ENCODE data around the gene MAB21L3. TPM values are rescaled to one million over a fixed set of nuclear protein-coding genes. Genes with fewer than 3 reads are reported as not detected.

The MAB21L3 gene
- total RNA-seq, 5 donors from 2014 or later (not counting 1 experiment from before 2014, with no cell fraction given): not detected

DNA sequence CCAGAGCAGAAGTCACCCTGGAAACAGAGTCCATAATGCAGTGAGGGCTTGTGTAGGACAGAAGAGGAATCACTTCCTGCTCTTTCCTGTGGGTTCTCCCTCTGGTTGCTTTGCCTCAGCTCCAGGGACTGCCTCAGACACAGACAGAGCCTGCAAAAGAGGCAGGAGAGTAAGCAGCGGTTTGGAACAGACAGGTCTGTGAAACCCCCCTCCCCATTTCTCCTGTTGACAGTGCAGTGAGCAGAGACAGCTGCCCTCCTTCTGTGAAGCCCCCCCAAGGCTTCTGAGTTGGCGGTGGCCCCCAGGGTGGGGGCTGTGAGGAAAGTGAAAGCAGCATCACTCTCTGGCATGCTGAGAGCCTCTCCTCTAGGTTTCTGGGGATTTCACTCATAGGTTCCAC, 53.0 kb downstream of the MAB21L3 start:
- no peak overlapping the region for H3K4me3 Mint-ChIP-seq
- peaks cover 0 to 2% (median 0%) of the 10 kb centered on the region in 3 donors for H3K9me3 Mint-ChIP-seq
- Histone ChIP-seq H3K4me1 (ENCODE audit: control insufficient read depth in 1 of 2, extremely low read depth in 1 of 2, insufficient read depth in 2 of 2, low read length in 2 of 2) (peaks cover 2 to 17% of the 10 kb centered on the region in 2 experiments), H3K27me3 (replicated peaks in 1 of 2; ENCODE audit: control insufficient read depth in 2 of 2, extremely low read depth in 1 of 2, insufficient read depth in 2 of 2, low read length in 1 of 2) (peaks cover 0 to 1% of the 10 kb centered on the region in 2 experiments), H3K4me3 (ENCODE audit: control insufficient read depth in 1 of 2, extremely low read depth in 1 of 2, low read length in 1 of 2) (no peak overlapping the region), H3K27ac (ENCODE audit: low read length) (no peak overlapping the region), H3K36me3 (ENCODE audit: control insufficient read depth in 2 of 2, extremely low read depth in 1 of 2, insufficient read depth in 1 of 2, low read length in 1 of 2) (no peaks in the 10 kb centered on the region), H3K9me3 (no peaks in the 10 kb centered on the region)
- WGBS (ENCODE audit: insufficient coverage): 80% methylated on average over 1 of the region's 2 CpGs
- ChIA-PET POLR2A (interaction anchor here in 1 of 2 donors (0.8 kb wide), 1 partner anchor 17 kb away, joined by 3 read pairs; no protein-coding TSS in a partner anchor), CTCF (interaction anchor here in 1 of 2 donors (1.6 kb wide), 1 partner anchor 12 kb away, joined by 5 read pairs; no protein-coding TSS in a partner anchor)
- no peaks in the 10 kb centered on the region for H3K36me3 Mint-ChIP-seq
- no peak overlapping the region for H3K27ac Mint-ChIP-seq
- H3K27me3 Mint-ChIP-seq: no peaks in the 10 kb centered on the region
- ATAC-seq (replicated peaks in 1 of 4) (no peak), DNase-seq (no peak)
- peaks cover 12 to 19% (median 17%) of the 10 kb centered on the region in 3 donors for H3K4me1 Mint-ChIP-seq

DNA sequence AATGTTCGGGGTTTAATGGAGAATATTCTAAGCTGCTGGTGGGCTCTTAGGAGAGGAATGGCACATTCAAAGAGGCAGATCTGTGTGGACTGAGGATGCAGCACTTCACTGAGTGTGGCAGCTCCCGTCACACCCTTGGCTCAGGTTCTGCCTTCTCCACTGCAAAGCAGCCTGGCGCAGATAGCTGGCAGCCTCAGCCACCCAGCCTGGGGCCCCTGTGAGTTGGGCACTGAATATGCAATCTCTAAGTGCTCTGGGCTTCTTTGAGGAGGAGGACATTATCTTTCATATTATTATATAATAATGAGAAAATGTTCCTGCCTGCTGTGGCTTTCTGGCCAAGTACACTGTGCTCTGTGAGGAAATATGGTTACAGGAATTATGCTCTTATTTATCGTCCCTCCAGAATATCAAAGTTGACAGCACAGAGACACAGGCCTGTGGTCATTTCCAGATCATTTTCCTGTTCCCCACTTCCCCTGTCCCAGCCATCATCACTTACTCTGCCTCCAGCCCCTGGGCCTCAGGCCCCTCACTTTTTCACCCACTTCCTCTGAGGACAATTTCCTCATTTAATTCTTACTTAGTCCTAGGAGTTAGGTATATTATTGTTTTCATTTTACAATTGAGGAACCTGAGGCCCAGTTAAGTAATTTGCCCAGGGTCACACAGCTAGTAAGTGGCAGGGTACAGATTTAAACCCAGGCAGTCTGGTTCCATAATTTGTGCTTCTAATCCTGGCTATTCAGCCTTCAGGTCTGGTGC, 53.6 kb downstream of the MAB21L3 start:
- no peaks in the 10 kb centered on the region for H3K27me3 Mint-ChIP-seq
- Histone ChIP-seq H3K36me3 (ENCODE audit: control insufficient read depth in 2 of 2, extremely low read depth in 1 of 2, insufficient read depth in 1 of 2, low read length in 1 of 2) (no peaks in the 10 kb centered on the region), H3K27me3 (replicated peaks in 1 of 2; ENCODE audit: control insufficient read depth in 2 of 2, extremely low read depth in 1 of 2, insufficient read depth in 2 of 2, low read length in 1 of 2) (no peaks in the 10 kb centered on the region), H3K4me3 (ENCODE audit: control insufficient read depth in 1 of 2, extremely low read depth in 1 of 2, low read length in 1 of 2) (no peak overlapping the region), H3K27ac (ENCODE audit: low read length) (no peak overlapping the region), H3K4me1 (ENCODE audit: control insufficient read depth in 1 of 2, extremely low read depth in 1 of 2, insufficient read depth in 2 of 2, low read length in 2 of 2) (peaks cover 2 to 17% of the 10 kb centered on the region in 2 experiments), H3K9me3 (no peaks in the 10 kb centered on the region)
- CTCF ChIA-PET: interaction anchor here in 1 of 2 donors (1.5 to 1.6 kb wide), 2 partner anchors 12 to 26 kb away, joined by 5 read pairs; no protein-coding TSS in a partner anchor
- POLR2A ChIA-PET: no interaction called here
- H3K27ac Mint-ChIP-seq: no peak overlapping the region
- no peak for ATAC-seq (replicated peaks in 1 of 4)
- WGBS (ENCODE audit: insufficient coverage): 100% methylated on average over 1 of the region's 4 CpGs
- H3K9me3 Mint-ChIP-seq: no peaks in the 10 kb centered on the region
- H3K36me3 Mint-ChIP-seq: no peaks in the 10 kb centered on the region
- peaks cover 14 to 21% (median 18%) of the 10 kb centered on the region in 3 donors for H3K4me1 Mint-ChIP-seq
- no peak overlapping the region for H3K4me3 Mint-ChIP-seq
- DNase-seq: no peak

DNA sequence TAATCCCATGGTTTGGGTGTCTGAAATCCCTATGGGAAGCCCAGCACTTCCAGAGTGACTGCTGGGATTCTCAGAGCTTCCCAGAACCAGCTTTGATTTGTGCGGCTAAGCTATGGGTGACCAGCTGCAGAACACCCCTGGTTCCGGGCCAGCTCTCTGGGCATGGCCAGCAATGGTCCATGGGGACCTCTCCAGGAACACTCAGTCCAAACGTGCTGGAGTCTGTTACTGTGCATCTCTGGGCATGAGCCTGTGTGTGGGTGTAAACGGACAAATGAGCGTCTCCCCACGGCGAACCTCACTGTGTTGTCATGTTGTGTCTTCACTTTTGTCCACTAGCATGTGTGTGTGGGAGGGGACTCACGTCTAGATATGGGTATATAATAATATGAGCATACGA, 54.4 kb downstream of the MAB21L3 start:
- no peaks in the 10 kb centered on the region for H3K9me3 Mint-ChIP-seq
- H3K4me1 ChIP-seq (ENCODE audit: control insufficient read depth in 1 of 2, extremely low read depth in 1 of 2, insufficient read depth in 2 of 2, low read length in 2 of 2): peaks cover 2 to 17% of the 10 kb centered on the region in 2 experiments
- no peaks in the 10 kb centered on the region for H3K27me3 Mint-ChIP-seq
- H3K27ac ChIP-seq (ENCODE audit: low read length): no peak overlapping the region
- ChIA-PET CTCF (interaction anchor here (1.5 kb wide), 2 partner anchors 26 to 320 kb away, joined by 5 read pairs; no protein-coding TSS in a partner anchor), POLR2A (interaction anchor here in 1 of 2 donors (0.6 kb wide), 1 partner anchor 302 kb away, joined by 3 read pairs; no protein-coding TSS in a partner anchor)
- no peaks in the 10 kb centered on the region for H3K36me3 ChIP-seq (ENCODE audit: control insufficient read depth in 2 of 2, extremely low read depth in 1 of 2, insufficient read depth in 1 of 2, low read length in 1 of 2)
- 91% methylated on average over 6 of the region's 9 CpGs for WGBS (ENCODE audit: insufficient coverage)
- no peak overlapping the region for H3K27ac Mint-ChIP-seq
- ATAC-seq (replicated peaks in 1 of 4): no peak
- no peak for DNase-seq
- peaks cover 14 to 21% (median 18%) of the 10 kb centered on the region in 3 donors for H3K4me1 Mint-ChIP-seq
- no peak overlapping the region for H3K4me3 Mint-ChIP-seq
- no peaks in the 10 kb centered on the region for H3K36me3 Mint-ChIP-seq
- no peak overlapping the region for H3K4me3 ChIP-seq (ENCODE audit: control insufficient read depth in 1 of 2, extremely low read depth in 1 of 2, low read length in 1 of 2)
- no peaks in the 10 kb centered on the region for H3K27me3 ChIP-seq (replicated peaks in 1 of 2; ENCODE audit: control insufficient read depth in 2 of 2, extremely low read depth in 1 of 2, insufficient read depth in 2 of 2, low read length in 1 of 2)
- H3K9me3 ChIP-seq: no peaks in the 10 kb centered on the region

DNA sequence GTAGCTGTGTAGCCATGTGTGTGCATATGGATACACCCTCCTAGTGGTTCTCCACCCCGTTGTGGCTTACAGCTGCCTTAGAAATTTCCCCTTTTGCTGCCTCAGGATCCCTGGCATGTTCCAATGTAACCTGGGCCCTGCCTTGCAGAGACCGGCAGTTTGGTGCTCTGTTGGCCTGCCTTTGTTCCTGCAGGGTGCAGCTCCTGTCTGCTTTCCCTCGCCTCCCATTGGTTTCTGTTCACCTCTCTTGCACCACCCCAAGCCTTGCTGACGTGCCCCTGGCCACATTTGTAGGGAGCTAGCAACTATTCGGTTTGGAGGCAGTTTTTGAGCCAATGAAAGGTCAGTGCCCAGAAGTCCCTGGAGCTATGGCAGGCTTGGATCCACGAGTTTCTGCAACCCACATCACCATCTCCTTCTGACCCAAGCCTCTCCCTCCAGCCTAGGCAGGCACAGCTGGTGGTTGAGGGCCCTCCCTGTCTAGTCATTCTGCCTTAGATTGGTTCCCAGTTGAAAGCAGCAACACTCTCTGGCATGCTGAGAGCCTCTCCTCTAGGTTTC, 54.9 kb downstream of the MAB21L3 start:
- no peaks in the 10 kb centered on the region for H3K9me3 ChIP-seq
- DNase-seq: no peak
- Mint-ChIP-seq H3K9me3 (no peaks in the 10 kb centered on the region), H3K27ac (no peak overlapping the region), H3K4me1 (peaks cover 14 to 21% (median 18%) of the 10 kb centered on the region in 3 donors), H3K27me3 (no peaks in the 10 kb centered on the region), H3K36me3 (no peaks in the 10 kb centered on the region), H3K4me3 (no peak overlapping the region)
- ChIA-PET CTCF (interaction anchor here (1.5 kb wide), 2 partner anchors 27 to 320 kb away, joined by 5 read pairs; no protein-coding TSS in a partner anchor), POLR2A (interaction anchor here in 1 of 2 donors (0.6 kb wide), 1 partner anchor 301 kb away, joined by 3 read pairs; no protein-coding TSS in a partner anchor)
- peaks cover 2 to 17% of the 10 kb centered on the region in 2 experiments for H3K4me1 ChIP-seq (ENCODE audit: control insufficient read depth in 1 of 2, extremely low read depth in 1 of 2, insufficient read depth in 2 of 2, low read length in 2 of 2)
- no peaks in the 10 kb centered on the region for H3K27me3 ChIP-seq (replicated peaks in 1 of 2; ENCODE audit: control insufficient read depth in 2 of 2, extremely low read depth in 1 of 2, insufficient read depth in 2 of 2, low read length in 1 of 2)
- no peaks in the 10 kb centered on the region for H3K36me3 ChIP-seq (ENCODE audit: control insufficient read depth in 2 of 2, extremely low read depth in 1 of 2, insufficient read depth in 1 of 2, low read length in 1 of 2)
- no peak overlapping the region for H3K27ac ChIP-seq (ENCODE audit: low read length)
- 83% methylated on average over 6 of the region's 6 CpGs for WGBS (ENCODE audit: insufficient coverage)
- no peak for ATAC-seq (replicated peaks in 1 of 4)
- H3K4me3 ChIP-seq (ENCODE audit: control insufficient read depth in 1 of 2, extremely low read depth in 1 of 2, low read length in 1 of 2): no peak overlapping the region

DNA sequence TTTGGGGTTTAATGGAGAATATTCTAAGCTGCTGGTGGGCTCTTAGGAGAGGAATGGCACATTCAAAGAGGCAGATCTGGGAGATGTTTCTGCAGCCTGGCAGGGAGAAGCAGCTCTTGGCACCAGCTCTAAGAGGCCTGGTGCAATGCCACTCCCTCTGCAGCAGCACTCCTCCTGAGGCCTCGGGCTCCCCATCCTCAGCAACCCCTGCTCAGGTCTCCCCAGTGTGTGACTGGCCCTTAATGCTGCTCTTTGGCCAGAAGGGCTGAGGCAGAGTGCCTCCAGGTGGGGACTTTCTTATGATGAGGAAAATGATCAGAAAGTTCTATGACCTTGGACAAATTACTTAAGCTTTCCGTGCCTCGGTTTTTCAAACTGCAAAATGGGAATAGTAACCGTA, 55.5 kb downstream of the MAB21L3 start:
- Histone ChIP-seq H3K36me3 (ENCODE audit: control insufficient read depth in 2 of 2, extremely low read depth in 1 of 2, insufficient read depth in 1 of 2, low read length in 1 of 2) (no peaks in the 10 kb centered on the region), H3K4me1 (ENCODE audit: control insufficient read depth in 1 of 2, extremely low read depth in 1 of 2, insufficient read depth in 2 of 2, low read length in 2 of 2) (peaks cover 2 to 17% of the 10 kb centered on the region in 2 experiments), H3K9me3 (no peaks in the 10 kb centered on the region), H3K4me3 (ENCODE audit: control insufficient read depth in 1 of 2, extremely low read depth in 1 of 2, low read length in 1 of 2) (no peak overlapping the region), H3K27me3 (replicated peaks in 1 of 2; ENCODE audit: control insufficient read depth in 2 of 2, extremely low read depth in 1 of 2, insufficient read depth in 2 of 2, low read length in 1 of 2) (no peaks in the 10 kb centered on the region), H3K27ac (ENCODE audit: low read length) (no peak overlapping the region)
- no peaks in the 10 kb centered on the region for H3K9me3 Mint-ChIP-seq
- H3K4me3 Mint-ChIP-seq: peak overlapping the region in 1 of 3 donors; percentile 81
- peaks cover 14 to 21% (median 18%) of the 10 kb centered on the region in 3 donors for H3K4me1 Mint-ChIP-seq
- ATAC-seq (replicated peaks in 1 of 4): no peak
- 100% methylated on average over 1 of the region's 4 CpGs for WGBS (ENCODE audit: insufficient coverage)
- no peaks in the 10 kb centered on the region for H3K27me3 Mint-ChIP-seq
- DNase-seq: no peak
- no peaks in the 10 kb centered on the region for H3K36me3 Mint-ChIP-seq
- POLR2A ChIA-PET: no interaction called here
- CTCF ChIA-PET: interaction anchor here (0.5 to 1.5 kb wide), 2 partner anchors 264 to 319 kb away, joined by 3 to 5 read pairs; no protein-coding TSS in a partner anchor
- H3K27ac Mint-ChIP-seq: peak overlapping the region in 1 of 2 donors; percentile 36

DNA sequence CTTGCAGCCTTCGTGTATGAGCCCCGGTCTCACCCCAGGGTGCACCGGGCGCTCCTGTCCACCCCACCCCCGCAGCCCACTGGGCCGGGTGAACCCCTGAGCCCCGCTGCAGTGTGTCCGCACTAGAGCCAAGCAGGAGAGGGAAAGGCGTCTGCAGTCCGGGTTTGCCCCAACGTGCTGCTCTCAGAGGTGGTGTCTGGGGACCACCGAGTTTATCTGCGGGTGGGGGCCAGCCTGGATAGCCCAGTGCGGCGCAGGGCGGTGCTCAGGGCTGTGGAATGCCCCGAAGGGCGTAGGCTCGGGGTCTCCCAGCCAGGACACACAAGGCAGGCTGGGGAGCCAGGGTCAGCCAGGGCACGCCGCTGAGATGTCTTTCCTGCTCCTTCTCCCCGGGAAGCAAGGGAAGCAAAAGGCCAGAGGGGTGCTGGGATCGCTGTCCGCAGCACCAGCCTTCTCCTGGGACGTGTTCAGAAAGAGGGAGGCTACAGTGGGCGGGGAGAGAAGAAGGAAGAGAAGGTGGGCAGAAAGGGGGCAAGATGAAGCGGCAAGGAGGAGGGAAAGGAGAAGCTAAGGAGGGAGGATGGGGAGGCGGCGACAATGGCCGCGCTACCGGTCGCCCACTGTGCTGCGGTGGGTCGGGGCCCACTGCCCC, 56.6 kb downstream of the MAB21L3 start:
- no peak for DNase-seq
- peak in 2 of 4 experiments; percentile 16 to 18 for ATAC-seq (replicated peaks in 1 of 4)
- no peaks in the 10 kb centered on the region for H3K9me3 Mint-ChIP-seq
- H3K27me3 Mint-ChIP-seq: no peaks in the 10 kb centered on the region
- ChIA-PET CTCF (interaction anchor here (0.6 to 1.7 kb wide), 6 partner anchors 15 to 335 kb away, joined by 3 to 8 read pairs (median 6); no protein-coding TSS in a partner anchor), POLR2A (no interaction called here)
- H3K27ac Mint-ChIP-seq: peak overlapping the region; percentile 59 to 76
- Histone ChIP-seq H3K27ac (ENCODE audit: low read length) (peak overlapping the region; percentile 27), H3K4me3 (ENCODE audit: control insufficient read depth in 1 of 2, extremely low read depth in 1 of 2, low read length in 1 of 2) (peak overlapping the region; percentile 59 to 76), H3K4me1 (ENCODE audit: control insufficient read depth in 1 of 2, extremely low read depth in 1 of 2, insufficient read depth in 2 of 2, low read length in 2 of 2) (peaks cover 2 to 17% of the 10 kb centered on the region in 2 experiments), H3K27me3 (replicated peaks in 1 of 2; ENCODE audit: control insufficient read depth in 2 of 2, extremely low read depth in 1 of 2, insufficient read depth in 2 of 2, low read length in 1 of 2) (no peaks in the 10 kb centered on the region), H3K9me3 (no peaks in the 10 kb centered on the region), H3K36me3 (ENCODE audit: control insufficient read depth in 2 of 2, extremely low read depth in 1 of 2, insufficient read depth in 1 of 2, low read length in 1 of 2) (no peaks in the 10 kb centered on the region)
- WGBS (ENCODE audit: insufficient coverage): 43% methylated on average over 35 of the region's 35 CpGs
- H3K4me1 Mint-ChIP-seq: peaks cover 14 to 21% (median 18%) of the 10 kb centered on the region in 3 donors
- no peaks in the 10 kb centered on the region for H3K36me3 Mint-ChIP-seq
- peak overlapping the region; percentile 69 to 81 (median 79) for H3K4me3 Mint-ChIP-seq

Data from T-cell (primary cell).